WTC11 (cell line): ENCODE data around the gene CFAP90. TPM values are rescaled to one million over a fixed set of nuclear protein-coding genes. Genes with fewer than 3 reads are reported as not detected.
A peak's percentile ranks its signal among the peaks of the same experiment; 100 is the strongest.

Experiments used
- AFF4 ChIP-seq: sonication (generic); formaldehyde crosslinking; IDR thresholded peaks from 2 replicates; pipeline ENCODE4 v1.8.1; 2023; ENCODE audit warnings: mild to moderate bottlenecking, missing genetic modification reagents, borderline replicate concordance
- ATF6 ChIP-seq: sonication (generic); formaldehyde crosslinking; IDR thresholded peaks from 2 replicates; pipeline ENCODE4 v1.8.1; 2023; ENCODE audit warnings: mild to moderate bottlenecking, missing genetic modification reagents
- CREB1 ChIP-seq: sonication (generic); formaldehyde crosslinking; IDR thresholded peaks from 2 replicates; pipeline ENCODE4 v1.8.0; 2023; ENCODE audit warnings: mild to moderate bottlenecking, missing genetic modification reagents
- CTCF ChIP-seq: fragments of 200-600 bp; IDR thresholded peaks from 2 replicates; pipeline ENCODE4 v1.8.0; 2022; ENCODE audit warnings: antibody characterized with exemption
- E2F1 ChIP-seq: sonication (generic); formaldehyde crosslinking; IDR thresholded peaks from 2 replicates; pipeline ENCODE4 v1.8.0; 2022; ENCODE audit warnings: mild to moderate bottlenecking, missing genetic modification reagents
- ERG ChIP-seq: fragments of 250-450 bp; sonication (Bioruptor Pico); IDR thresholded peaks from 2 replicates; pipeline ENCODE4 v1.8.0; 2021; ENCODE audit warnings: mild to moderate bottlenecking
- FOXJ3 ChIP-seq: sonication (generic); formaldehyde crosslinking; IDR thresholded peaks from 2 replicates; pipeline ENCODE4 v1.9.0; 2021; ENCODE audit warnings: missing genetic modification reagents, mild to moderate bottlenecking, borderline replicate concordance
- FOXP4 ChIP-seq: sonication (generic); formaldehyde crosslinking; IDR thresholded peaks from 2 replicates; pipeline ENCODE4 v1.8.0; 2022; ENCODE audit warnings: mild to moderate bottlenecking, missing genetic modification reagents
- GRHL2 ChIP-seq: fragments of 250-450 bp; sonication (Bioruptor Pico); IDR thresholded peaks from 2 replicates; pipeline ENCODE4 v1.8.0; 2022; ENCODE audit warnings: mild to moderate bottlenecking, moderate library complexity; ENCODE audit not compliant: insufficient replicate concordance, severe bottlenecking
- HMGA2 ChIP-seq: fragments of 250-450 bp; sonication (Bioruptor Pico); IDR thresholded peaks from 2 replicates; pipeline ENCODE4 v1.4.0; 2021; ENCODE audit warnings: mild to moderate bottlenecking, moderate library complexity
- HMGXB4 ChIP-seq: sonication (generic); formaldehyde crosslinking; IDR thresholded peaks from 2 replicates; pipeline ENCODE4 v1.8.1; 2023; ENCODE audit warnings: mild to moderate bottlenecking, moderate library complexity, missing genetic modification reagents
- IRF1 ChIP-seq: sonication (generic); formaldehyde crosslinking; IDR thresholded peaks from 2 replicates; pipeline ENCODE4 v1.8.0; 2023; ENCODE audit warnings: missing genetic modification reagents
- JAZF1 ChIP-seq: fragments of 250-450 bp; sonication (Bioruptor Pico); IDR thresholded peaks from 2 replicates; pipeline ENCODE4 v1.9.0; 2021; ENCODE audit warnings: moderate library complexity, mild to moderate bottlenecking, inconsistent platforms
- MYBL2 ChIP-seq: sonication (generic); formaldehyde crosslinking; IDR thresholded peaks from 2 replicates; pipeline ENCODE4 v1.8.1; 2023; ENCODE audit warnings: mild to moderate bottlenecking, moderate library complexity, missing genetic modification reagents
- NFATC4 ChIP-seq: fragments of 250-450 bp; sonication (Bioruptor Pico); IDR thresholded peaks from 2 replicates; pipeline ENCODE4 v1.9.0; 2021; ENCODE audit warnings: mild to moderate bottlenecking
- OVOL2 ChIP-seq: fragments of 250-450 bp; sonication (Bioruptor Pico); IDR thresholded peaks from 2 replicates; pipeline ENCODE4 v1.9.0; 2021; ENCODE audit warnings: mild to moderate bottlenecking, borderline replicate concordance
- ZMAT4 ChIP-seq: fragments of 250-450 bp; sonication (Bioruptor Pico); IDR thresholded peaks from 2 replicates; pipeline ENCODE4 v1.9.0; 2021; ENCODE audit warnings: mild to moderate bottlenecking
- ZNF121 ChIP-seq: sonication (generic); formaldehyde crosslinking; IDR thresholded peaks from 2 replicates; pipeline ENCODE4 v1.8.0; 2023; ENCODE audit warnings: missing genetic modification reagents
- ZNF138 ChIP-seq: sonication (generic); formaldehyde crosslinking; conservative IDR thresholded peaks from 2 replicates; pipeline ENCODE4 v1.8.1; 2022; ENCODE audit warnings: mild to moderate bottlenecking, moderate library complexity, missing genetic modification reagents
- ZNF232 ChIP-seq: sonication (generic); formaldehyde crosslinking; IDR thresholded peaks from 2 replicates; pipeline ENCODE4 v1.8.0; 2022; ENCODE audit warnings: mild to moderate bottlenecking, missing genetic modification reagents
- ZNF425 ChIP-seq: fragments of 250-450 bp; sonication (Bioruptor Pico); conservative IDR thresholded peaks from 2 replicates; pipeline ENCODE4 v1.9.0; 2021; ENCODE audit warnings: mild to moderate bottlenecking
- total RNA-seq: library from RNA; stranded (reverse); gene quantifications from 3 replicates; pipeline ENCODE4 v1.2.3, GENCODE V29; 2021

CFAP90 gene
- total RNA-seq, 1 experiment from 2014 or later: 0.33 TPM

- TF ChIP-seq ERG (CRISPR knock-in tag): peak; percentile 21; the same call in 1 of the 2 replicates
- TF ChIP-seq ZMAT4: no peak
- no peak for TF ChIP-seq FOXJ3 (CRISPR knock-in tag)
- no peak for TF ChIP-seq MYBL2 (CRISPR knock-in tag)
- no peak for TF ChIP-seq GRHL2 (CRISPR knock-in tag)
- TF ChIP-seq OVOL2: no peak
- TF ChIP-seq HMGA2 (CRISPR knock-in tag): no peak
- TF ChIP-seq E2F1 (CRISPR knock-in tag): no peak
- TF ChIP-seq NFATC4 (CRISPR knock-in tag): no peak; the same call in 1 of the 2 replicates
- TF ChIP-seq AFF4: no peak
- TF ChIP-seq ZNF138 (CRISPR knock-in tag): no peak
- no peak for TF ChIP-seq JAZF1 (CRISPR knock-in tag)
- no peak for TF ChIP-seq FOXP4 (CRISPR knock-in tag)
- TF ChIP-seq CREB1 (CRISPR knock-in tag): no peak
- no peak for TF ChIP-seq ATF6 (CRISPR knock-in tag)
- TF ChIP-seq HMGXB4 (CRISPR knock-in tag): 0 out of 2 replicates have a peak, but pooled peaks have one; percentile 21
- peak; percentile 82 for TF ChIP-seq CTCF
- no peak for TF ChIP-seq ZNF121
- TF ChIP-seq IRF1 (CRISPR knock-in tag): no peak
- TF ChIP-seq ZNF425 (CRISPR knock-in tag): no peak
- peak; percentile 35; the same call in 1 of the 2 replicates for TF ChIP-seq ZNF232 (CRISPR knock-in tag)
Measured at GRCh38 chr5:7815892-7816534, 34.9 kb downstream of the CFAP90 start (continued).
